Activated CD4-positive, CD25-positive, alpha-beta regulatory T cell treated with anti-CD3 and anti-CD28 coated beads, Interleukin-2, amount 50 U/mL, for 24 hours (primary cell): ENCODE results near the gene TBK1.

Source experiments
- ATAC-seq, 2 donors: fragments of 150-1000 bp; cut with Tn5 transposase; one replicate each; pipeline ENCODE4 v1.10.0; 2021; ENCODE audit warnings: mild to moderate bottlenecking in 1 of 2, moderate library complexity in 1 of 2

TBK1 gene

GRCh38 chr12:64549108-64549507 is 97.2 kb downstream of the TBK1 start:
- no peak for ATAC-seq

- no peak for ATAC-seq
Measured at GRCh38 chr12:64550755-64551154, 98.8 kb downstream of the TBK1 start.

- no peak for ATAC-seq
Measured at GRCh38 chr12:64551676-64552075, 99.8 kb downstream of the TBK1 start.
